WTC11 (cell line): Measurements from ENCODE around the gene WWOX. TPM values are rescaled to one million over a fixed set of nuclear protein-coding genes. Genes with fewer than 3 reads are reported as not detected.

Experiments used
- ATAC-seq: fragments of 200-7000 bp; cut with Tn5 transposase; 2 replicates; pipeline ENCODE4 v1.10.0; 2021; ENCODE audit warnings: mild to moderate bottlenecking, moderate library complexity
- CTCF ChIA-PET: fragments of 300-600 bp; sonication (Branson Sonifier 250); formaldehyde crosslinking; loops from one replicate; lab custom pipeline; 2021; ENCODE audit warnings: antibody characterized with exemption; lab: Charles Lee
- POLR2A ChIA-PET: fragments of 350-600 bp; sonication (Branson Sonifier 250); formaldehyde crosslinking; loops from one replicate; lab custom pipeline; 2021; ENCODE audit warnings: antibody characterized with exemption; lab: Charles Lee
- DNase-seq: peaks from one replicate; pipeline ENCODE4 v3.0.0; 2021; ENCODE audit warnings: low spot score
- H3K27ac Mint-ChIP-seq: 2 replicates; pipeline ENCODE4 v1.8.0; 2021; ENCODE audit warnings: mixed read lengths
- H3K27me3 Mint-ChIP-seq: 2 replicates; pipeline ENCODE4 v1.8.0; 2021; ENCODE audit warnings: low read depth, mild to moderate bottlenecking, moderate library complexity, mixed read lengths
- H3K36me3 Mint-ChIP-seq: 2 replicates; pipeline ENCODE4 v1.8.0; 2021; ENCODE audit warnings: mixed read lengths
- H3K4me1 Mint-ChIP-seq: 2 replicates; pipeline ENCODE4 v1.8.0; 2022; ENCODE audit warnings: mixed read lengths
- H3K4me3 Mint-ChIP-seq: 2 replicates; pipeline ENCODE4 v1.8.0; 2021; ENCODE audit warnings: mild to moderate bottlenecking, moderate library complexity, mixed read lengths
- H3K9me3 Mint-ChIP-seq: 2 replicates; pipeline ENCODE4 v1.8.0; 2021; ENCODE audit warnings: mixed read lengths
- AFF4 ChIP-seq: sonication (generic); formaldehyde crosslinking; IDR thresholded peaks from 2 replicates; pipeline ENCODE4 v1.8.1; 2023; ENCODE audit warnings: mild to moderate bottlenecking, missing genetic modification reagents, borderline replicate concordance
- CTCF ChIP-seq: fragments of 200-600 bp; IDR thresholded peaks from 2 replicates; pipeline ENCODE4 v1.8.0; 2022; ENCODE audit warnings: antibody characterized with exemption
- EMX1 ChIP-seq: fragments of 250-450 bp; sonication (Bioruptor Pico); IDR thresholded peaks from 2 replicates; pipeline ENCODE4 v1.8.0; 2021; ENCODE audit warnings: mild to moderate bottlenecking
- MLX ChIP-seq: sonication (generic); formaldehyde crosslinking; IDR thresholded peaks from 2 replicates; pipeline ENCODE4 v1.8.1; 2023; ENCODE audit warnings: mild to moderate bottlenecking, missing genetic modification reagents, moderate library complexity
- MYBL2 ChIP-seq: sonication (generic); formaldehyde crosslinking; IDR thresholded peaks from 2 replicates; pipeline ENCODE4 v1.8.1; 2023; ENCODE audit warnings: mild to moderate bottlenecking, moderate library complexity, missing genetic modification reagents
- SMAD4 ChIP-seq: sonication (generic); formaldehyde crosslinking; IDR thresholded peaks from 2 replicates; pipeline ENCODE4 v1.8.0; 2022; ENCODE audit warnings: mild to moderate bottlenecking, missing genetic modification reagents
- ZBTB21 ChIP-seq: sonication (generic); formaldehyde crosslinking; IDR thresholded peaks from 2 replicates; pipeline ENCODE4 v1.8.1; 2023; ENCODE audit warnings: mild to moderate bottlenecking, missing genetic modification reagents, borderline replicate concordance
- ZNF138 ChIP-seq: sonication (generic); formaldehyde crosslinking; conservative IDR thresholded peaks from 2 replicates; pipeline ENCODE4 v1.8.1; 2022; ENCODE audit warnings: mild to moderate bottlenecking, moderate library complexity, missing genetic modification reagents
- ZNF317 ChIP-seq: sonication (generic); formaldehyde crosslinking; IDR thresholded peaks from 2 replicates; pipeline ENCODE4 v1.8.1; 2023; ENCODE audit warnings: low read depth, mild to moderate bottlenecking, moderate library complexity, missing genetic modification reagents, borderline replicate concordance
- total RNA-seq: library from RNA; stranded (reverse); gene quantifications from 3 replicates; pipeline ENCODE4 v1.2.3, GENCODE V29; 2021
- TF ChIP-seq, protein P1 (sequence below): sonication (generic); formaldehyde crosslinking; IDR thresholded peaks from 2 replicates; pipeline ENCODE4 v1.8.0; 2022; ENCODE audit warnings: mild to moderate bottlenecking, missing genetic modification reagents
- TF ChIP-seq, protein P2 (sequence below): sonication (generic); formaldehyde crosslinking; IDR thresholded peaks from 2 replicates; pipeline ENCODE4 v1.8.1; 2022; ENCODE audit warnings: low read depth, mild to moderate bottlenecking, moderate library complexity, missing genetic modification reagents, borderline replicate concordance
- TF ChIP-seq, protein P3 (sequence below): fragments of 250-450 bp; sonication (Bioruptor Pico); conservative IDR thresholded peaks from 2 replicates; pipeline ENCODE4 v1.9.0; 2021; ENCODE audit warnings: mild to moderate bottlenecking

The WWOX gene
- total RNA-seq, 1 experiment from 2014 or later = 15.7 TPM

GRCh38 chr16:78704416-78704815, 605.0 kb downstream of the WWOX start:
- TF ChIP-seq, protein P1, sequence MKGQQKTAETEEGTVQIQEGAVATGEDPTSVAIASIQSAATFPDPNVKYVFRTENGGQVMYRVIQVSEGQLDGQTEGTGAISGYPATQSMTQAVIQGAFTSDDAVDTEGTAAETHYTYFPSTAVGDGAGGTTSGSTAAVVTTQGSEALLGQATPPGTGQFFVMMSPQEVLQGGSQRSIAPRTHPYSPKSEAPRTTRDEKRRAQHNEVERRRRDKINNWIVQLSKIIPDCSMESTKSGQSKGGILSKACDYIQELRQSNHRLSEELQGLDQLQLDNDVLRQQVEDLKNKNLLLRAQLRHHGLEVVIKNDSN (CRISPR knock-in tag) = no peak
- TF ChIP-seq MLX (CRISPR knock-in tag) (no peak), ZBTB21 (CRISPR knock-in tag) (no peak), EMX1 (no peak), SMAD4 (CRISPR knock-in tag) (no peak)
- TF ChIP-seq, protein P2, sequence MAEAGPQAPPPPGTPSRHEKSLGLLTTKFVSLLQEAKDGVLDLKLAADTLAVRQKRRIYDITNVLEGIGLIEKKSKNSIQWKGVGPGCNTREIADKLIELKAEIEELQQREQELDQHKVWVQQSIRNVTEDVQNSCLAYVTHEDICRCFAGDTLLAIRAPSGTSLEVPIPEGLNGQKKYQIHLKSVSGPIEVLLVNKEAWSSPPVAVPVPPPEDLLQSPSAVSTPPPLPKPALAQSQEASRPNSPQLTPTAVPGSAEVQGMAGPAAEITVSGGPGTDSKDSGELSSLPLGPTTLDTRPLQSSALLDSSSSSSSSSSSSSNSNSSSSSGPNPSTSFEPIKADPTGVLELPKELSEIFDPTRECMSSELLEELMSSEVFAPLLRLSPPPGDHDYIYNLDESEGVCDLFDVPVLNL (CRISPR knock-in tag) = no peak
- TF ChIP-seq, protein P3, sequence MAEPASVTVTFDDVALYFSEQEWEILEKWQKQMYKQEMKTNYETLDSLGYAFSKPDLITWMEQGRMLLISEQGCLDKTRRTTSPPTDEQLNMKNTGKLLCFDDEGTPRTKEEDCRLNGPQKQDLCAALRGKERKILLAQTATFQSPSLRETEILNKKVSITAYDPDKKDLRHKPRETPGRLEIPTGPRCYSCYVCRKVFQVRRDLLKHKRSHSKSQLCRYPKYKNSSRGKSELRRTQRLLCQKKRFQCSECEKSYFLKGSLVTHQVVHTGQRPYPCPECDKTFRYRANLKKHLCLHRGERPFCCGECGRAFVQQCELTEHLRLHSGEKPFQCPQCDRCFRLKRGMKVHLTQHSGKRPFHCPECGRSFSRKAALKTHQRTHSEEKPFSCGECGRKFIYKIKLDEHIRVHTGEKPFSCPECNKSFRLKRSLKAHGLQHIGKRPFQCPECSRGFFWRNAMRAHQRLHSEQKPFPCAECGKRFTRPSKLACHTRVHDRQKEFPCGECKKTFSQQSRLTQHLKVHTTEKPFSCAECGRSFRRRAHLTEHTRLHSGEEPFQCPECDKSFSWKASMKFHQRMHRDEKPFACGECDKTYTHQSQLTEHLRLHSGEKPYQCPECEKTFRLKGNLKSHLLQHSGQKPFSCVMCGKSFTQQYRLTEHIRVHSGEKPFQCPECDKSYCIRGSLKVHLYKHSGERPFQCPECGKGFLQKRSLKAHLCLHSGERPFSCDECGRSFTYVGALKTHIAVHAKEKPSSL (CRISPR knock-in tag) = no peak
- ATAC-seq (no peak), DNase-seq (no peak)
- Mint-ChIP-seq H3K36me3 (no peaks in the 10 kb centered on the region), H3K9me3 (peaks cover 3% of the 10 kb centered on the region; the same call in 1 of the 2 replicates), H3K27me3 (no peaks in the 10 kb centered on the region), H3K4me1 (peaks cover 5% of the 10 kb centered on the region; the same call in 1 of the 2 replicates), H3K4me3 (no peak overlapping the region), H3K27ac (no peak overlapping the region)
- POLR2A ChIA-PET = interaction anchor here (0.7 kb wide), 1 partner anchor 182 kb away, joined by 3 read pairs; no protein-coding TSS in a partner anchor
- CTCF ChIA-PET = no interaction called here

GRCh38 chr16:78705694-78706093, 606.2 kb downstream of the WWOX start:
- ATAC-seq = peak; percentile 52; the same call in 1 of the 2 replicates
- Mint-ChIP-seq H3K27ac (no peak overlapping the region), H3K36me3 (no peaks in the 10 kb centered on the region), H3K4me1 (peaks cover 5% of the 10 kb centered on the region; the same call in 1 of the 2 replicates), H3K27me3 (no peaks in the 10 kb centered on the region), H3K4me3 (no peak overlapping the region), H3K9me3 (peaks cover 3% of the 10 kb centered on the region; the same call in 1 of the 2 replicates)
- no peak for DNase-seq
- TF ChIP-seq ZNF138 (CRISPR knock-in tag) (no peak), CTCF (0 out of 2 replicates have a peak, but pooled peaks have one; percentile 23), ZNF317 (CRISPR knock-in tag) (no peak), MYBL2 (CRISPR knock-in tag) (no peak), AFF4 (CRISPR knock-in tag) (no peak)
- CTCF ChIA-PET = interaction anchor here (0.6 to 1.9 kb wide), 7 partner anchors 13 to 897 kb away, joined by 3 to 7 read pairs (median 5); partner anchors contain the start of gene MAF
- POLR2A ChIA-PET = no interaction called here
